Stimulated activated naive CD8-positive, alpha-beta T cell treated with anti-CD3 and anti-CD28 coated beads, Interleukin-15, Interleukin-2, amounts not matched to agents 100 ng/mL and 50 ng/mL, for 24 hours (primary cell): ENCODE data around the gene NR2F2.
A peak's percentile ranks its signal among the peaks of the same experiment; 100 is the strongest.

ENCODE experiments used
- H3K27ac Mint-ChIP-seq: one replicate; pipeline ENCODE4 v1.8.0; 2021; ENCODE audit warnings: mild to moderate bottlenecking, mixed read lengths
- H3K27me3 Mint-ChIP-seq: one replicate; pipeline ENCODE4 v1.8.0; 2021; ENCODE audit warnings: mixed read lengths
- H3K36me3 Mint-ChIP-seq: one replicate; pipeline ENCODE4 v1.8.0; 2021; ENCODE audit warnings: low read depth, mixed read lengths
- H3K4me1 Mint-ChIP-seq: one replicate; pipeline ENCODE4 v1.8.0; 2021; ENCODE audit warnings: low read depth, mixed read lengths
- H3K4me3 Mint-ChIP-seq: one replicate; pipeline ENCODE4 v1.8.0; 2021; ENCODE audit warnings: mild to moderate bottlenecking, mixed read lengths
- H3K9me3 Mint-ChIP-seq: one replicate; pipeline ENCODE4 v1.8.0; 2021; ENCODE audit warnings: mixed read lengths

Gene NR2F2

DNA sequence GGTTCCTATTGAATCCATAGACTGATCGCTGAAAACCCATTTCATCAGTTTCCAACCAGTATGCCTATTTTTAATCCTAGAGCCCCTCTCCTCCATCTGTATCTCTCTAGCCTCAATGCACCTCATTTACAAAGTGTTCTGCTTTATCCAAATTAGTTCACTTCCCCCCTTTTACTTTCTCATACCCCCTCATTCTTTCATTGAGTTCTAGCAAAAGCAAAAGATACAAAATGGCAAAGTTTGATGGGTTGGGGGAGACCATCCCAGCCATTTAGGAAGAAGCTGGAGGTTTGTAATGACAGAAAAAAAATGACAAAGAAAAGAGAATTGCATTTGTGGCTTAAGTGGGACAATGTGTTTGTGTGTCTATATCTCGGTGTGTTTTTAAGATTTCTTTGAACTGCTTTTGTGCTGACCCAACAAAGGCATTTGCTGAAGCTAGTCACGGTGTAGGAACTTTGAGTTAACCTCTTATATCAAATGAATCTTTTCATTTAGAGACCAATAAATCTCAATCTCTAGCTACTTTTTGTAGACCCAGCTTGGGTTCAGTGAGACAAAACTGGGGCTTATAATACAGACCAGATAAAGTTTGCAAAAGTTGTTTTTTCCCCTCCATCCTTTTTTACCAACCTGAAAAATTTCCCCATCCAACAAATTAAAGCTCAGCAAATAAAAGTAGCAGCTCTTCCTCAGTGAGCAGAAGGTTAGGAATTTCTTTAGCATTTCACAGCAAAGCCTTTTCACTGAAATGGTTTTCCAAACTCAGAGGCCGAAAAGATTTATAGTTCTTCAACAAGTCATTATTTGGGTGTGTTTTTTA, 18.7 kb downstream of the NR2F2 start:
- peaks cover 4% of the 10 kb centered on the region for H3K36me3 Mint-ChIP-seq
- H3K4me3 Mint-ChIP-seq: no peak overlapping the region
- H3K9me3 Mint-ChIP-seq: no peaks in the 10 kb centered on the region
- H3K27ac Mint-ChIP-seq: no peak overlapping the region
- peaks cover 10% of the 10 kb centered on the region for H3K4me1 Mint-ChIP-seq
- H3K27me3 Mint-ChIP-seq: peaks cover 91% of the 10 kb centered on the region

DNA sequence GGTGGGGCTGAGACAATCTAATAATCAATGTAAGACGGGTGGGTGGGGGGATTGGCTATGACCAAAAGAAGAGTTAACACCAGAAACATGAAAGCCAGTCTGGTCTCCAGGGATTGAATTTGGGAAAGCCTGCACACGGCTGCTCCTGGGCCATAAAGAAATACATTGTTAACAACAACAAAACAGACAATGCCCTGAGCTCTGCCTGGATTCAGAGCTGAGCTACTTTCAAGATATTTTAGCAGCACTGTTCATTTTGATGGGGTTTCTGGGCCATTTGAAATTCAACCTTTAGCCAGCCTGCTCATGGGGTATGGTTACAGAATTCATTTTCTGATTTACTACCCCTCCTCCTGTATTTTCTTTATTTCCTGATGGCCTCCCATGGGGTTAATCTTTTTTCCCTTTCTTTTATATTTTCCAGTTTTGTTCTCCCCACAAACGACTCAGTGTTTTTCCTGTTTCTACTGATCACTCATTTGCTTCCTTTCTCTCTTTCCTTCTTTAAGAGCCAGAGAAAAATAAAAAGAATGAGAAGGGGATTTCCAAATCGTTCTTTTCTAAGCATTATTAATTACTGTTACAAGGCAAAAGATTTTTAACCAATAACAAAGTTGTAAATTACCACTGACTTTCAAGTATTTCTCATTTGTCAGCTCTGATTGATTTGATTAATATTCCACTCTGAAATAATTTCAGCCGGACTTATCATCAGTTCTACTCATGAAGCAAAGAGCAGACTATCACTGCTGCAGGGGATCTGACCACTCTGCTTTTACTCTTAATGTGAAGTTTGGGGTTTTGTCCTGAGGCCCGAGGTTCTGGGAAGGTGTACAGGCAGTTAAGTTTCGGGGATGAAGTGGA, 19.6 kb downstream of the NR2F2 start:
- H3K4me3 Mint-ChIP-seq: no peak overlapping the region
- H3K27ac Mint-ChIP-seq: no peak overlapping the region
- no peaks in the 10 kb centered on the region for H3K9me3 Mint-ChIP-seq
- peaks cover 4% of the 10 kb centered on the region for H3K36me3 Mint-ChIP-seq
- H3K27me3 Mint-ChIP-seq: peaks cover 82% of the 10 kb centered on the region
- peaks cover 10% of the 10 kb centered on the region for H3K4me1 Mint-ChIP-seq

- no peak overlapping the region for H3K27ac Mint-ChIP-seq
- no peaks in the 10 kb centered on the region for H3K36me3 Mint-ChIP-seq
- H3K4me1 Mint-ChIP-seq: peaks cover 5% of the 10 kb centered on the region
- peaks cover 72% of the 10 kb centered on the region for H3K27me3 Mint-ChIP-seq
- no peaks in the 10 kb centered on the region for H3K9me3 Mint-ChIP-seq
- no peak overlapping the region for H3K4me3 Mint-ChIP-seq
These were observed 20.6 kb downstream of the NR2F2 start for GRCh38 chr15:96350934-96351724.

- Mint-ChIP-seq H3K9me3 (no peaks in the 10 kb centered on the region), H3K4me1 (peaks cover 13% of the 10 kb centered on the region), H3K36me3 (no peaks in the 10 kb centered on the region), H3K4me3 (no peak overlapping the region), H3K27ac (no peak overlapping the region), H3K27me3 (peaks cover 63% of the 10 kb centered on the region)
These were observed 21.5 kb downstream of the NR2F2 start for GRCh38 chr15:96351761-96352603.

DNA sequence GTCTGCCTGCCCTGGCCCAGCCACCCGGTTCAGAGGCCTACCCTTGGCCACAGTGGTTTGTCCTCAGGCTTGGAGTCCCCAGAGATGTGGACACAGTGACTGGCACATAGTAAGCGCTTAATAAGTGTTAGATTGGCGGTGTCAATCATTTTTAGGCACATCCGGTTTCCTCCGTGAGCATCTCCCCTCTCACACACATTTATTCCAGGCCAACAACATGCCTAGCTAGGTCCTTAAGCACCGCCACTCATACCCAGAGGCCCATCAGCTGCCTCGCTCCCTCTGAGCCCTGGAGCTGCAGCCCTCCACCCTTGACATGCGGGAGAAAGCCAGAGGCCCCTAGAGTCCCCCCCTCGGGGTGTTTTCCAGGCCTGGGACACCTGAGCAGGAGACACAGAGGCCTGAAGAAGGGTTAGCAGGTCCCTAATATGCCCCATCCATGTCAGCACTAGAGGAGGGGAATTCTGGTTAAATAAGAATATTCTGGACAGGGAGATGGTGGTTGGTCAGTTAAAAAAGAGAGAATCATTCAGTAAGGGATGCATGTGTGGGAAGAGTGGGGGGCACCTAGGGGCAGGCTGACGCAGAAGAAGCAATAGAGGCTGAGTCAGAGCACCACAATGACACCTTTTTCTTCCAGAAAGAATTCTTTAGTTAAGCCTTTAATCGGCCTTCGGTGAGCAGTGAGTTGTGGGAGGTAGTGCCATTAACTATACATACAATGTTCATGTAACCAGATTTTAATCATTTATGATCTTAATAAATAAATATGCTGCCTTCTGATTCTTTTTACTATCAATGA, 22.3 kb downstream of the NR2F2 start:
- Mint-ChIP-seq H3K36me3 (no peaks in the 10 kb centered on the region), H3K4me3 (no peak overlapping the region), H3K27me3 (peaks cover 61% of the 10 kb centered on the region), H3K9me3 (no peaks in the 10 kb centered on the region), H3K27ac (no peak overlapping the region), H3K4me1 (peaks cover 19% of the 10 kb centered on the region)

GRCh38 chr15:96353416-96353929, 23.0 kb downstream of the NR2F2 start:
- H3K36me3 Mint-ChIP-seq: no peaks in the 10 kb centered on the region
- peaks cover 26% of the 10 kb centered on the region for H3K4me1 Mint-ChIP-seq
- H3K4me3 Mint-ChIP-seq: no peak overlapping the region
- no peak overlapping the region for H3K27ac Mint-ChIP-seq
- peaks cover 61% of the 10 kb centered on the region for H3K27me3 Mint-ChIP-seq
- H3K9me3 Mint-ChIP-seq: no peaks in the 10 kb centered on the region

GRCh38 chr15:96353930-96354730, 23.6 kb downstream of the NR2F2 start:
- H3K36me3 Mint-ChIP-seq: no peaks in the 10 kb centered on the region
- no peak overlapping the region for H3K27ac Mint-ChIP-seq
- H3K9me3 Mint-ChIP-seq: no peaks in the 10 kb centered on the region
- H3K27me3 Mint-ChIP-seq: peaks cover 61% of the 10 kb centered on the region
- no peak overlapping the region for H3K4me3 Mint-ChIP-seq
- peaks cover 27% of the 10 kb centered on the region for H3K4me1 Mint-ChIP-seq

GRCh38 chr15:96354731-96355567, 24.4 kb downstream of the NR2F2 start:
- Mint-ChIP-seq H3K27me3 (peaks cover 58% of the 10 kb centered on the region), H3K9me3 (no peaks in the 10 kb centered on the region), H3K36me3 (no peaks in the 10 kb centered on the region), H3K4me3 (no peak overlapping the region), H3K4me1 (peaks cover 27% of the 10 kb centered on the region), H3K27ac (no peak overlapping the region)

GRCh38 chr15:96355568-96356187, 25.2 kb downstream of the NR2F2 start:
- no peak overlapping the region for H3K4me3 Mint-ChIP-seq
- H3K9me3 Mint-ChIP-seq: no peaks in the 10 kb centered on the region
- peaks cover 27% of the 10 kb centered on the region for H3K4me1 Mint-ChIP-seq
- H3K27me3 Mint-ChIP-seq: peaks cover 53% of the 10 kb centered on the region
- no peaks in the 10 kb centered on the region for H3K36me3 Mint-ChIP-seq
- H3K27ac Mint-ChIP-seq: no peak overlapping the region

GRCh38 chr15:96356494-96357455, 26.3 kb downstream of the NR2F2 start:
- Mint-ChIP-seq H3K4me1 (peaks cover 27% of the 10 kb centered on the region), H3K4me3 (peak overlapping the region; percentile 76), H3K27me3 (peaks cover 53% of the 10 kb centered on the region), H3K36me3 (no peaks in the 10 kb centered on the region), H3K9me3 (no peaks in the 10 kb centered on the region), H3K27ac (no peak overlapping the region)
